ENCODE measurements around the gene GRB10. TPM values are rescaled to one million over a fixed set of nuclear protein-coding genes. Genes with fewer than 3 reads are reported as not detected.

The GRB10 gene
- total RNA-seq, 2 donors from 2014 or later: 13.8 to 16.1 TPM

- intact Hi-C loops (cut with DNase I, micrococcal nuclease): no loop called here
- DNase-seq (no peak), ATAC-seq (no peak)
Measured at GRCh38 chr7:50656141-50656895, 126.4 kb downstream of the GRB10 start.

- intact Hi-C loops (cut with DNase I, micrococcal nuclease): no loop called here
- DNase-seq (no peak), ATAC-seq (no peak)
Measured at GRCh38 chr7:50655490-50655889, 127.2 kb downstream of the GRB10 start.

- DNase-seq: no peak
- ATAC-seq: no peak
- intact Hi-C loops (cut with DNase I, micrococcal nuclease): no loop called here
Measured at GRCh38 chr7:50655020-50655419, 127.7 kb downstream of the GRB10 start.

- DNase-seq: peak in 1 of 2 donors; percentile 65
- intact Hi-C loops (cut with DNase I, micrococcal nuclease): no loop called here
- no peak for ATAC-seq
Measured at GRCh38 chr7:50653981-50654425, 128.7 kb downstream of the GRB10 start.

GRCh38 chr7:50653126-50653864 lies 129.4 kb downstream of the GRB10 start:
- DNase-seq: no peak
- intact Hi-C loops (cut with DNase I, micrococcal nuclease): no loop called here
- peak; percentile 31 for ATAC-seq

GRCh38 chr7:50652400-50653125 lies 130.1 kb downstream of the GRB10 start:
- no peak for DNase-seq
- intact Hi-C loops (cut with DNase I, micrococcal nuclease): no loop called here
- ATAC-seq: no peak

GRCh38 chr7:50651271-50651989 lies 131.3 kb downstream of the GRB10 start:
- no peak for DNase-seq
- intact Hi-C loops (cut with DNase I, micrococcal nuclease): no loop called here
- no peak for ATAC-seq

- intact Hi-C loops (cut with DNase I, micrococcal nuclease): no loop called here
- no peak for DNase-seq
- no peak for ATAC-seq
Measured at GRCh38 chr7:50650057-50650664, 132.5 kb downstream of the GRB10 start.

GRCh38 chr7:50649259-50649885 lies 133.3 kb downstream of the GRB10 start:
- intact Hi-C loops (cut with DNase I, micrococcal nuclease): no loop called here
- ATAC-seq (no peak), DNase-seq (no peak)

- intact Hi-C loops (cut with DNase I, micrococcal nuclease): no loop called here
- DNase-seq (no peak), ATAC-seq (no peak)
Measured at GRCh38 chr7:50648570-50649169, 134.0 kb downstream of the GRB10 start.

- intact Hi-C loops (cut with DNase I, micrococcal nuclease): no loop called here
- no peak for DNase-seq
- no peak for ATAC-seq
Measured at GRCh38 chr7:50648076-50648475, 134.6 kb downstream of the GRB10 start.

GRCh38 chr7:50647286-50647980 lies 135.3 kb downstream of the GRB10 start:
- no peak for DNase-seq
- ATAC-seq: no peak
- intact Hi-C loops (cut with DNase I, micrococcal nuclease): no loop called here

GRCh38 chr7:50646069-50646468 lies 136.6 kb downstream of the GRB10 start:
- DNase-seq (no peak), ATAC-seq (no peak)
- intact Hi-C loops (cut with DNase I, micrococcal nuclease): no loop called here

- no peak for ATAC-seq
- DNase-seq: no peak
- intact Hi-C loops (cut with DNase I, micrococcal nuclease): no loop called here
Measured at GRCh38 chr7:50645186-50645585, 137.5 kb downstream of the GRB10 start.

GRCh38 chr7:50644586-50644985 lies 138.1 kb downstream of the GRB10 start:
- ATAC-seq (no peak), DNase-seq (no peak)
- intact Hi-C loops (cut with DNase I, micrococcal nuclease): no loop called here

- intact Hi-C loops (cut with DNase I, micrococcal nuclease): no loop called here
- no peak for DNase-seq
- ATAC-seq: no peak
Measured at GRCh38 chr7:50644114-50644513, 138.6 kb downstream of the GRB10 start.

All from left colon (tissue), 2 donors.